ENCODE results near the gene ROBO1.

ROBO1 gene

DNA sequence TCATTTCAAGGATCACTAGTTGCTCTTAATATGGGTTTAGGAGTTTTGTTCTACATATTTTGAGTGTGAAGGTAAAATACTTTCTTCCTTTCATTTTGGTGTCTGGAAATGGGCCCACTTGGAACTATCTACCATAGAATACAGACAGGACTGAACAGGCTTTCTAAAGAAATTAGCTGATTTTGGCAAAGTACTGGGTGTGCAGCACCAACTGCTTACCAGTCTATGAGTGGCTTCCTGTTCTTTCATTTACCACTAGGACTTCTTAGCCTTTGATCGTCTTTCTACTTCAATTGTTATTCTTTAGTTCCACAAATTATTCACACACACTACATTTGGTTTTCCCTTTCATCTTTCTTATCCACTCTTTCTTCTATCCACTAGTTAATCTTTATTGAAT is 1196.3 kb downstream of the ROBO1 start:
- no peak for DNase-seq

DNA sequence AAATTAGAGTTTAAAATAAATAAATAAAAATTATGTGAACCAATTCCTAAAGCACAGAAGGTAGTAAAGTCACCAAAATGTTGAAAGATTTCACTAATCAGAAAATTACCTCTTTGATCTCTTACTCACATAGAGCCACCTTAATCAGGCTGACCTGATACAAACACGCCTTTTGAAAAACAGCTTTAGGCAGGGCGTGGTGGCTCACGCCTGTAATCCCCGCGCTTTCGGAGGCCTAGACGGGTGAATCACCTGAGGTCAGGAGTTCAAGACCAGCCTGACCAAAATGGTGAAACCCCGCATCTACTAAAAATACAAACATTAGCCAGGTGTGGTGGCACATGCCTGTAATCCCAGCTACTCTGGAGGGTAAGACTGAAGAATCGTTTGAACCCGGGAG is 1197.3 kb downstream of the ROBO1 start:
- DNase-seq: no peak

DNA sequence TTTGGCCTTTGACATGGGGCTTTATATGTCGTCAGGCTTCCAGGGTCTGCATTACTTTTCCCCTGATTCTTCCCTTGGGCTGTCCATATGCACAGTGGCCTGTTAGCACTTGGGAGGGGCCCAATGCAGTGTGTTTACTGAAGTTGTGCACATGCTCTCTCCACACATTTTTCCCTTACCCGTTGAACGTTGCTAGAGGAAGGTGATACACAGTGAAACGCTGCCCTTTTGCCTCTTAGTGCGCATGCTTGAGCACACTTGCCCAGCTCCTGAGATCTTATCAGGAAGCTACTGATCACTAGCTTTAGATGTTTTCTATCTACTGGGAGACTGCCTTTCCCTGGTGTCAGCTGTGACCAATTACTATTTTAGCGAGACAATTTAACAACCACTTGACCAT is 1198.0 kb downstream of the ROBO1 start:
- DNase-seq: no peak

DNA sequence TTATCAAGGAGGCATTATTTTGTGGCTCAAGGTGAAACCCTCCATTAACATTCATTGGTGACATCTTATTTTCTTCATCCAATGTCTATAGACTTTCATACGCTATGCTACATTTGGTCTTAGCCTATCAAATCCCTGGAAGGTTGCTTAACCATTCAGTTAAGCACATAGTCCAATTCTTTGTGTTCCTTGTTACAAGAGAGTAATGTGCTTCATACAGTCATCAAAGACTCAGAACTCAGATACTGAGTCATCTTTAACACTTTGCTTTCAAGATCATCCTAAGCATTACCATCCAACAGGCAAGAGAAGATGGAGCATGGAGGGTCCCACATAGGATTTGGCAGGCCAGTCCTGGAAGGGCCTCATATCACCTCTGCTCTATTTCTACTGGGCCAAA is 1202.1 kb downstream of the ROBO1 start:
- no peak for DNase-seq

DNA sequence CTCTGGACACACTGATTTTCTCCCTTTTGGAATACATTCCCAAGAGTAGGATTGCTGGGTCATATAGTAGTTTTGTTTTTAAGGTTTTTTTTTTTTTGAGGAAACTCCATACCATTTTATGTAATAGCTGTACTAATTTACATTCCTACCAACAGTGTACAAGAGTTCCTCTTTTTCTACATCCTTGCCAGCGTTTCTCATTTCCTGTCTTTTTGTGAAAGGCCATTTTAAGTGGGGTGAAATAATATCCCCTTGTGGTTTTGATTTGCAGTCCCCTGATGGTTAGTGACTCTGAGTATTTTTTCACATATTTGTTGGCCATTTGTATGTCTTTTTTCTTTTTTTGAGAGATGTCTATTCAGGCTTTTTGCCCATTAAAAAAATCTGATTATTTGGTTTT is 1205.5 kb downstream of the ROBO1 start:
- no peak for DNase-seq

Measured in activated gamma-delta T cell treated with Interleukin-2 at 50 U/mL for 16 hours (primary cell).